ENCODE measurements around the gene MAN2B2. TPM values are rescaled to one million over a fixed set of nuclear protein-coding genes. Genes with fewer than 3 reads are reported as not detected.
A peak's percentile ranks its signal among the peaks of the same experiment; 100 is the strongest.

MAN2B2 gene
- total and polyA plus RNA-seq, 9 of the 15 experiments (the other 6 are each of a cell fraction or from before 2014, with no cell fraction given) = 0.21 to 8.8 (median 3.7) TPM

DNA sequence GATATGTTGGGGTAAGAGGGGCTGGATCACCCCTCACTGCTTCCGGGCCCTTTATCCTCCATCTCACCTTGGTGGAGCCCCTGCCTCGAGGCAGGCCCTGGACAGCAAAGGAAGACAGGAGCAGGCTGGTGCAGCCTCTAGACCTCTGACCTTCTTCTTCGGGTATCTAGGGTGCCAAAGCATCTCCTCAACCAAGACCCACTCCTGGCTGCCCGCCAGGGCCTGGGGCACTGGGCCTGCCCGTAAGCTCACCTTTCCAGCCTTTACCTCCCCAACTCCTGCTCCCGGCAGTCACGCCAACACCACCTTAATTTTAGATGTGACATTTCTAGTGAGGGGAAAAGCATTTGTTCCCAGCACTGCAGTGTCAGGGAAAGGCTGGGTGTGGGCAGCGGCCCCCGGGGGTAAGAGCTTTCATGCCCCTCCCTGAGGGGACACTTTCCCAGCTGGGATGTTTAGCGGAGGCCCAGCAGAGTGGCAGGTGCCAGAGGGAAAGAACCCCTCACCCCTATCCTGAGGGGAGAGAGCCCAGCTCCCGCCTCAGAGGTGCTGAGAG is 6.7 kb downstream of the MAN2B2 start:
- no peak for ATAC-seq

More for the DNA sequence above, 6.7 kb downstream of the MAN2B2 start:
- POLR2A ChIA-PET = interaction anchor here (0.6 to 1.6 kb wide), 2 partner anchors 9 to 111 kb away, joined by 3 to 5 read pairs; no protein-coding TSS in a partner anchor
- Histone ChIP-seq H3K36me3 (ENCODE audit: control insufficient read depth, insufficient read depth, low read length) (peaks cover 17% of the 10 kb centered on the region; the same call in 2 of the 3 replicates), H3K79me2 (ENCODE audit: control insufficient read depth, insufficient read depth, low read length) (no peaks in the 10 kb centered on the region), H2AFZ (ENCODE audit: low read depth, low read length) (no peak overlapping the region), H3K4me1 (replicated peaks in 1 of 2; ENCODE audit: control insufficient read depth in 2 of 2, insufficient read depth in 2 of 2, low read length in 2 of 2) (peaks cover 0 to under 1% of the 10 kb centered on the region in 2 experiments; a peak in 1 of 5 replicates), H3K4me2 (ENCODE audit: insufficient read depth, low read length) (no peak overlapping the region), H3K9me1 (ENCODE audit: control insufficient read depth, insufficient read depth, low read length) (no peaks in the 10 kb centered on the region), H3K4me3 (no peak overlapping the region), H3K9me3 (replicated peaks; ENCODE audit: control insufficient read depth, insufficient read depth, low read depth, low read length) (0 out of 2 replicates have a peak, but pooled peaks cover 3% of the 10 kb centered on the region), H3K9ac (ENCODE audit: insufficient read depth in 1 of 2, low read depth in 2 of 2, low read length in 2 of 2) (0 out of 4 replicates have a peak overlapping the region, but pooled peaks of 1 of the 2 experiments have one; percentile 19), H4K20me1 (replicated peaks; ENCODE audit: control insufficient read depth, insufficient read depth, low read length) (no peaks in the 10 kb centered on the region), H3K27me3 (ENCODE audit: control insufficient read depth in 2 of 2, insufficient read depth in 2 of 2, low read length in 2 of 2) (no peaks in the 10 kb centered on the region), H3K27ac (ENCODE audit: extremely low read depth, low read depth, low read length) (no peak overlapping the region)
- FAIRE-seq = no peak
- BruUV-seq (replicated peaks) = no TSS peak
- CTCF ChIA-PET (ENCODE audit: low intra/inter-chr PET ratio) = no interaction called here
- WGBS (ENCODE audit: insufficient coverage, low coverage, missing lambda C conversion rate) = 69% methylated on average over 6 of the region's 11 CpGs
- in situ Hi-C loops (cut with MboI) (no loop called here), intact Hi-C loops (cut with micrococcal nuclease) (no loop called here)
- TF ChIP-seq ZNF79 (CRISPR knock-in tag; IDR thresholded peaks at IDR 0.05; ENCODE audit: low read depth) (no peak), ZNF518B (CRISPR knock-in tag; IDR thresholded peaks at IDR 0.05) (no peak), ZNF644 (tag; IDR thresholded peaks at IDR 0.05; ENCODE audit: low read depth) (no peak), RBFOX2 (IDR thresholded peaks at IDR 0.05; ENCODE audit: low read depth, low read length) (0 out of 2 replicates have a peak, but pooled peaks have one; percentile 8)
- TF ChIP-seq, protein P1, sequence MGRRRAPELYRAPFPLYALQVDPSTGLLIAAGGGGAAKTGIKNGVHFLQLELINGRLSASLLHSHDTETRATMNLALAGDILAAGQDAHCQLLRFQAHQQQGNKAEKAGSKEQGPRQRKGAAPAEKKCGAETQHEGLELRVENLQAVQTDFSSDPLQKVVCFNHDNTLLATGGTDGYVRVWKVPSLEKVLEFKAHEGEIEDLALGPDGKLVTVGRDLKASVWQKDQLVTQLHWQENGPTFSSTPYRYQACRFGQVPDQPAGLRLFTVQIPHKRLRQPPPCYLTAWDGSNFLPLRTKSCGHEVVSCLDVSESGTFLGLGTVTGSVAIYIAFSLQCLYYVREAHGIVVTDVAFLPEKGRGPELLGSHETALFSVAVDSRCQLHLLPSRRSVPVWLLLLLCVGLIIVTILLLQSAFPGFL (CRISPR knock-in tag; IDR thresholded peaks at IDR 0.05) = no peak
- no peak for DNase-seq (ENCODE audit: extremely low read depth in 1 of 4, low spot score in 3 of 4)

Measured in K562 (cell line).